Neural crest cell (in vitro differentiated cells): ENCODE results near the gene DUSP22. TPM values are rescaled to one million over a fixed set of nuclear protein-coding genes. Genes with fewer than 3 reads are reported as not detected.

Experiments used
- DNase-seq: peaks from one replicate; pipeline ENCODE4 v3.0.0; 2021; ENCODE audit warnings: low read depth, mixed read lengths, low spot score
- H3K27ac Mint-ChIP-seq: one replicate; pipeline ENCODE4 v1.8.0; 2021; ENCODE audit warnings: mild to moderate bottlenecking, mixed read lengths; ENCODE audit not compliant: unreplicated experiment
- H3K27me3 Mint-ChIP-seq: 2 replicates; pipeline ENCODE4 v1.8.0; 2021; ENCODE audit warnings: low read depth, mild to moderate bottlenecking, mixed read lengths
- H3K36me3 Mint-ChIP-seq: 2 replicates; pipeline ENCODE4 v1.8.0; 2021; ENCODE audit warnings: low read depth, mild to moderate bottlenecking, mixed read lengths
- H3K4me1 Mint-ChIP-seq: 2 replicates; pipeline ENCODE4 v1.8.0; 2021; ENCODE audit warnings: mixed read lengths
- H3K4me3 Mint-ChIP-seq: one replicate; pipeline ENCODE4 v1.8.0; 2021; ENCODE audit warnings: mild to moderate bottlenecking, mixed read lengths
- H3K9me3 Mint-ChIP-seq: 2 replicates; pipeline ENCODE4 v1.8.0; 2021; ENCODE audit warnings: mixed read lengths
- CTCF ChIP-seq: fragments of 200-600 bp; sonication (generic); conservative IDR thresholded peaks from 2 replicates; pipeline ENCODE4 v1.5.0; 2021; ENCODE audit warnings: antibody characterized with exemption, mild to moderate bottlenecking
- total RNA-seq: library from RNA; stranded (reverse); gene quantifications from 2 replicates; pipeline ENCODE4 v1.2.1, GENCODE V29; 2021

Gene DUSP22
- total RNA-seq, 1 donor from 2014 or later: 35.1 TPM

GRCh38 chr6:299104-299980 is 7.1 kb downstream of the DUSP22 start:
- no peak for DNase-seq
- H3K27ac Mint-ChIP-seq: no peak overlapping the region
- H3K4me1 Mint-ChIP-seq: peaks cover 8% of the 10 kb centered on the region
- H3K27me3 Mint-ChIP-seq: no peaks in the 10 kb centered on the region
- no peak overlapping the region for H3K4me3 Mint-ChIP-seq
- TF ChIP-seq CTCF: no peak
- H3K9me3 Mint-ChIP-seq: no peaks in the 10 kb centered on the region
- H3K36me3 Mint-ChIP-seq: no peaks in the 10 kb centered on the region

- no peaks in the 10 kb centered on the region for H3K27me3 Mint-ChIP-seq
Observed at GRCh38 chr6:300026-300425, 7.7 kb downstream of the DUSP22 start.

GRCh38 chr6:300494-301198 is 8.4 kb downstream of the DUSP22 start:
- Mint-ChIP-seq H3K4me3 (no peak overlapping the region), H3K27me3 (no peaks in the 10 kb centered on the region), H3K27ac (no peak overlapping the region), H3K4me1 (peaks cover 13% of the 10 kb centered on the region), H3K9me3 (no peaks in the 10 kb centered on the region), H3K36me3 (no peaks in the 10 kb centered on the region)
- no peak for DNase-seq
- TF ChIP-seq CTCF: no peak

More at GRCh38 chr6:300026-300425, 7.7 kb downstream of the DUSP22 start:
- no peaks in the 10 kb centered on the region for H3K36me3 Mint-ChIP-seq
- no peak for TF ChIP-seq CTCF
- no peak overlapping the region for H3K27ac Mint-ChIP-seq
- H3K4me1 Mint-ChIP-seq: peaks cover 13% of the 10 kb centered on the region
- no peak for DNase-seq
- H3K9me3 Mint-ChIP-seq: no peaks in the 10 kb centered on the region
- H3K4me3 Mint-ChIP-seq: no peak overlapping the region

- Mint-ChIP-seq H3K4me3 (no peak overlapping the region), H3K27ac (no peak overlapping the region), H3K36me3 (no peaks in the 10 kb centered on the region), H3K9me3 (no peaks in the 10 kb centered on the region), H3K4me1 (peaks cover 9% of the 10 kb centered on the region), H3K27me3 (no peaks in the 10 kb centered on the region)
- no peak for DNase-seq
- no peak for TF ChIP-seq CTCF
Observed at GRCh38 chr6:301526-301925, 9.2 kb downstream of the DUSP22 start.

GRCh38 chr6:301929-302705 is 9.8 kb downstream of the DUSP22 start:
- no peak overlapping the region for H3K27ac Mint-ChIP-seq
- H3K4me1 Mint-ChIP-seq: peaks cover 5% of the 10 kb centered on the region
- no peak overlapping the region for H3K4me3 Mint-ChIP-seq
- H3K36me3 Mint-ChIP-seq: no peaks in the 10 kb centered on the region
- H3K9me3 Mint-ChIP-seq: no peaks in the 10 kb centered on the region
- no peak for DNase-seq
- H3K27me3 Mint-ChIP-seq: no peaks in the 10 kb centered on the region
- no peak for TF ChIP-seq CTCF
